Panc1 (cell line): ENCODE measurements around the gene DKK3.

Experiments
- CTCF ChIP-seq: fragments of 450-650 bp; IDR thresholded peaks from 2 replicates; pipeline ENCODE4 v1.5.1; 2017; ENCODE audit warnings: mild to moderate bottlenecking
- POLR2AphosphoS5 ChIP-seq: IDR thresholded peaks from 2 replicates; pipeline ENCODE4 v1.6.1; 2012; ENCODE audit warnings: mild to moderate bottlenecking, low read depth, low read length, moderate library complexity
- REST ChIP-seq, 2 experiments: IDR thresholded peaks; 2 replicates each; pipeline ENCODE4 v1.6.1; 2011 to 2012; ENCODE audit warnings: low read depth in 2 of 2, control low read depth in 1 of 2, low read length in 1 of 2, mild to moderate bottlenecking in 1 of 2, moderate library complexity in 1 of 2; ENCODE audit not compliant: insufficient read depth in 1 of 2

- TF ChIP-seq CTCF = no peak
- no peak for TF ChIP-seq POLR2AphosphoS5
- no peak for TF ChIP-seq REST (IDR thresholded peaks at IDR 0.05; ENCODE audit: insufficient read depth in 1 of 2, low read depth in 2 of 2, low read length in 1 of 2)
These were observed 52.4 kb downstream of the DKK3 start for GRCh38 chr11:11956006-11956405.
